Stimulated activated CD8-positive, alpha-beta memory T cell treated with anti-CD3 and anti-CD28 coated beads, Interleukin-2, amount 100 ng/mL, for 48 hours (primary cell): ENCODE results near the gene B3GNT3.
"Not testable (repeated sequence)": the region's sequence is repeated elsewhere in the genome, so short reads cannot be mapped to it uniquely, and the experiment has no call there.

Source experiments
- DNase-seq, 2 donors: peaks; one replicate each; pipeline ENCODE4 v3.0.0-alpha.2; 2020; ENCODE audit warnings: low read depth in 2 of 2

B3GNT3 gene

GRCh38 chr19:17796838-17797423 is 2.0 kb downstream of the B3GNT3 start:
- DNase-seq, result no peak

GRCh38 chr19:17797424-17798201 is 2.7 kb downstream of the B3GNT3 start:
- peak; percentile 29 to 63 for DNase-seq

GRCh38 chr19:17798599-17798998 is 3.7 kb downstream of the B3GNT3 start:
- DNase-seq, result not testable (repeated sequence)

- DNase-seq, result no peak
Observed at GRCh38 chr19:17802137-17802858, 7.4 kb downstream of the B3GNT3 start.

- no peak for DNase-seq
Observed at GRCh38 chr19:17803264-17803896, 8.4 kb downstream of the B3GNT3 start.

- no peak for DNase-seq
Observed at GRCh38 chr19:17805427-17805826, 10.5 kb downstream of the B3GNT3 start.

- no peak for DNase-seq
Observed at GRCh38 chr19:17806945-17807344, 12.0 kb downstream of the B3GNT3 start.

GRCh38 chr19:17807731-17808316 is 12.9 kb downstream of the B3GNT3 start:
- no peak for DNase-seq

- DNase-seq, result no peak
Observed at GRCh38 chr19:17811103-17811502, 16.2 kb downstream of the B3GNT3 start.

- no peak for DNase-seq
Observed at GRCh38 chr19:17811681-17812080, 16.7 kb downstream of the B3GNT3 start.

GRCh38 chr19:17812099-17812498 is 17.2 kb downstream of the B3GNT3 start:
- no peak for DNase-seq

- no peak for DNase-seq
Observed at GRCh38 chr19:17817668-17818363, 22.9 kb downstream of the B3GNT3 start.

GRCh38 chr19:17821190-17821589 is 26.3 kb downstream of the B3GNT3 start, which contains the start of gene INSL3:
TSS of gene INSL3 (minus strand) at chr19:17821519. CDS start at chr19:17821506, 13 bp downstream.
- no peak for DNase-seq

- DNase-seq, result no peak
Observed at GRCh38 chr19:17824339-17824738, 29.4 kb downstream of the B3GNT3 start.

- DNase-seq, result no peak
Observed at GRCh38 chr19:17826508-17827056, 31.6 kb downstream of the B3GNT3 start.

GRCh38 chr19:17829855-17830566 is 35.1 kb downstream of the B3GNT3 start:
- DNase-seq, result no peak

- peak; percentile 55 to 67 for DNase-seq
Observed at GRCh38 chr19:17830567-17831418, 35.9 kb downstream of the B3GNT3 start.

- no peak for DNase-seq
Observed at GRCh38 chr19:17831419-17831888, 36.5 kb downstream of the B3GNT3 start.
